Measurements from ENCODE around the gene ELOVL6. TPM values are rescaled to one million over a fixed set of nuclear protein-coding genes. Genes with fewer than 3 reads are reported as not detected.

ELOVL6 gene
- total and polyA plus RNA-seq, 9 of the 15 experiments (the other 6 are each of a cell fraction or from before 2014, with no cell fraction given) = 18.3 to 82.6 (median 46.0) TPM

- Histone ChIP-seq H3K79me2 (ENCODE audit: control insufficient read depth, insufficient read depth, low read length) (0 out of 3 replicates have a peak, but pooled peaks cover 5% of the 10 kb centered on the region), H2AFZ (ENCODE audit: low read depth, low read length) (no peak overlapping the region), H3K9ac (ENCODE audit: insufficient read depth in 1 of 2, low read depth in 2 of 2, low read length in 2 of 2) (no peak overlapping the region), H3K27me3 (ENCODE audit: control insufficient read depth in 2 of 2, insufficient read depth in 2 of 2, low read length in 2 of 2) (no peaks in the 10 kb centered on the region), H3K4me3 (no peak overlapping the region), H4K20me1 (replicated peaks; ENCODE audit: control insufficient read depth, insufficient read depth, low read length) (0 out of 2 replicates have a peak, but pooled peaks cover 8% of the 10 kb centered on the region), H3K9me3 (replicated peaks; ENCODE audit: control insufficient read depth, insufficient read depth, low read depth, low read length) (no peaks in the 10 kb centered on the region), H3K4me2 (ENCODE audit: insufficient read depth, low read length) (no peak overlapping the region), H3K9me1 (ENCODE audit: control insufficient read depth, insufficient read depth, low read length) (no peaks in the 10 kb centered on the region), H3K4me1 (replicated peaks in 1 of 2; ENCODE audit: control insufficient read depth in 2 of 2, insufficient read depth in 2 of 2, low read length in 2 of 2) (peaks cover 0 to 3% of the 10 kb centered on the region in 2 experiments; a peak in 3 of 5 replicates), H3K36me3 (ENCODE audit: control insufficient read depth, insufficient read depth, low read length) (peaks cover 19% of the 10 kb centered on the region; the same call in 2 of the 3 replicates), H3K27ac (ENCODE audit: extremely low read depth, low read depth, low read length) (no peak overlapping the region)
- in situ Hi-C loops (cut with MboI) (no loop called here), intact Hi-C loops (cut with micrococcal nuclease) (no loop called here)
- DNase-seq (ENCODE audit: extremely low read depth in 1 of 4, low spot score in 3 of 4) (no peak), ATAC-seq (no peak), FAIRE-seq (no peak)
- TF ChIP-seq DNMT1 (IDR thresholded peaks at IDR 0.05) = no peak
- CTCF ChIA-PET (ENCODE audit: low intra/inter-chr PET ratio) = interaction anchor here (0.6 kb wide), 1 partner anchor 30 kb away, joined by 3 read pairs; no protein-coding TSS in a partner anchor
- no TSS peak for BruUV-seq (replicated peaks)
- 98% methylated on average over 5 of the region's 5 CpGs for WGBS (ENCODE audit: insufficient coverage, low coverage, missing lambda C conversion rate)
- POLR2A ChIA-PET = no interaction called here
Observed at GRCh38 chr4:110062166-110062565, 136.2 kb downstream of the ELOVL6 start.

- H3K4me2 ChIP-seq (ENCODE audit: insufficient read depth, low read length) = no peak overlapping the region
- no peaks in the 10 kb centered on the region for H3K27me3 ChIP-seq (ENCODE audit: control insufficient read depth in 2 of 2, insufficient read depth in 2 of 2, low read length in 2 of 2)
- DNase-seq (ENCODE audit: extremely low read depth in 1 of 4, low spot score in 3 of 4) (peak in 1 of 4 experiments; percentile 17), FAIRE-seq (no peak), ATAC-seq (peak; percentile 41)
- H4K20me1 ChIP-seq (replicated peaks; ENCODE audit: control insufficient read depth, insufficient read depth, low read length) = 0 out of 2 replicates have a peak, but pooled peaks cover 8% of the 10 kb centered on the region
- H2AFZ ChIP-seq (ENCODE audit: low read depth, low read length) = no peak overlapping the region
- BruUV-seq (replicated peaks) = no TSS peak
- no peak overlapping the region for H3K27ac ChIP-seq (ENCODE audit: extremely low read depth, low read depth, low read length)
- intact Hi-C loops (cut with micrococcal nuclease) = no loop called here
- H3K36me3 ChIP-seq (ENCODE audit: control insufficient read depth, insufficient read depth, low read length) = peaks cover 26% of the 10 kb centered on the region; the same call in 2 of the 3 replicates
- H3K4me3 ChIP-seq = no peak overlapping the region
- H3K79me2 ChIP-seq (ENCODE audit: control insufficient read depth, insufficient read depth, low read length) = 0 out of 3 replicates have a peak, but pooled peaks cover 4% of the 10 kb centered on the region
- CTCF ChIA-PET (ENCODE audit: low intra/inter-chr PET ratio) = no interaction called here
- no peak overlapping the region for H3K9ac ChIP-seq (ENCODE audit: insufficient read depth in 1 of 2, low read depth in 2 of 2, low read length in 2 of 2)
- in situ Hi-C loops (cut with MboI) = no loop called here
- peaks cover 0 to 3% of the 10 kb centered on the region in 2 experiments; a peak in 3 of 5 replicates for H3K4me1 ChIP-seq (replicated peaks in 1 of 2; ENCODE audit: control insufficient read depth in 2 of 2, insufficient read depth in 2 of 2, low read length in 2 of 2)
- WGBS (ENCODE audit: insufficient coverage, low coverage, missing lambda C conversion rate) = 19% methylated on average over 2 of the region's 2 CpGs
- H3K9me1 ChIP-seq (ENCODE audit: control insufficient read depth, insufficient read depth, low read length) = no peaks in the 10 kb centered on the region
- TF ChIP-seq TFE3 (CRISPR knock-in tag; IDR thresholded peaks at IDR 0.05) = no peak
- TF ChIP-seq RCOR1 (IDR thresholded peaks at IDR 0.05; ENCODE audit: borderline replicate concordance in 1 of 2, low read depth in 2 of 2, low read length in 2 of 2) = 0 out of 4 replicates have a peak, but pooled peaks of 1 of the 2 experiments have one; percentile 10
- no peak for TF ChIP-seq STAT5B (CRISPR knock-in tag; IDR thresholded peaks at IDR 0.05)
- TF ChIP-seq TAL1 (IDR thresholded peaks at IDR 0.05) = peak; percentile 9; the same call in 1 of the 2 replicates
- peak; percentile 49 for TF ChIP-seq TCF3 (CRISPR knock-in tag; IDR thresholded peaks at IDR 0.05)
- TF ChIP-seq ZBTB1 (CRISPR knock-in tag; IDR thresholded peaks at IDR 0.05; ENCODE audit: borderline replicate concordance, low read depth) = no peak
- TF ChIP-seq KDM4B (IDR thresholded peaks at IDR 0.05; ENCODE audit: borderline replicate concordance in 2 of 2, low read depth in 1 of 2) = no peak
- no peak for TF ChIP-seq NCOA6 (IDR thresholded peaks at IDR 0.05)
- TF ChIP-seq RBM25 (IDR thresholded peaks at IDR 0.05; ENCODE audit: low read depth, low read length, severe bottlenecking) = peak; percentile 79
- POLR2A ChIA-PET = no interaction called here
- H3K9me3 ChIP-seq (replicated peaks; ENCODE audit: control insufficient read depth, insufficient read depth, low read depth, low read length) = no peaks in the 10 kb centered on the region
Observed at GRCh38 chr4:110061076-110061475, 137.3 kb downstream of the ELOVL6 start.
